PC-3 (cell line): ENCODE data around the gene PIEZO1.

ENCODE experiments used
- CTCF ChIP-seq: fragments of 300-600 bp; sonication (generic); conservative IDR thresholded peaks from 2 replicates; pipeline ENCODE4 v1.5.1; 2017; ENCODE audit warnings: antibody characterized with exemption, low read depth, mild to moderate bottlenecking, low read length
- EZH2 ChIP-seq: fragments of 300-600 bp; sonication (generic); IDR thresholded peaks from one replicate; pipeline ENCODE4 v1.6.1; 2017; ENCODE audit warnings: antibody characterized with exemption, mild to moderate bottlenecking, low read length; ENCODE audit not compliant: unreplicated experiment
- EZH2phosphoT487 ChIP-seq: fragments of 300-600 bp; sonication (generic); IDR thresholded peaks from 2 replicates; pipeline ENCODE4 v1.6.1; 2018; ENCODE audit warnings: mild to moderate bottlenecking, antibody characterized with exemption, low read length, borderline replicate concordance

GRCh38 chr16:88706229-88706964, 78.6 kb downstream of the PIEZO1 start, which contains the start of the genes CTU2 and RNF166:
- no peak for TF ChIP-seq EZH2phosphoT487
- no peak for TF ChIP-seq CTCF
- TF ChIP-seq EZH2 = no peak
